HCT116 (cell line): ENCODE data around the gene PCSK9. TPM values are rescaled to one million over a fixed set of nuclear protein-coding genes. Genes with fewer than 3 reads are reported as not detected.

ENCODE experiments used
- ATAC-seq: fragments of 200-7000 bp; cut with Tn5 transposase; 2 replicates; pipeline ENCODE4 v1.9.1; 2020; ENCODE audit warnings: mild to moderate bottlenecking, moderate library complexity
- BruUV-seq: library from RNA; stranded (reverse); fragments of 400-500 nt; replicated peaks from 2 replicates; lab custom pipeline; 2021; lab: Mats Ljungman, UMichigan
- CTCF ChIA-PET: fragments of 300-600 bp; sonication (Branson Sonifier 250); formaldehyde crosslinking; loops from one replicate; lab custom pipeline; 2021; ENCODE audit warnings: antibody characterized with exemption; lab: Charles Lee
- POLR2A ChIA-PET: fragments of 300-600, 350-600 bp; sonication (Branson Sonifier 250); formaldehyde crosslinking; loops from one replicate; lab custom pipeline; 2021; ENCODE audit warnings: antibody characterized with exemption; lab: Charles Lee
- RAD21 ChIA-PET, 2 experiments: fragments of 300-600 bp; sonication (Branson Sonifier 250); formaldehyde crosslinking; loops; one replicate each; lab custom pipeline; 2023; ENCODE audit warnings: low total read pairs in 2 of 2; ENCODE audit not compliant: uncharacterized antibody in 2 of 2, unreplicated experiment in 2 of 2, low non-redundant PET in 1 of 2; lab: Charles Lee
- DNase-seq: peaks from one replicate; pipeline ENCODE4 v3.0.0-alpha.2; 2010; ENCODE audit warnings: low read depth, low spot score
- H2AFZ ChIP-seq: fragments of 200-600 bp; shearing (Covaris generic), sonication (generic); 2 replicates; pipeline ENCODE4 v1.6.1; 2017; ENCODE audit warnings: low read depth, mixed run types, mixed read lengths, antibody characterized with exemption, low read length; ENCODE audit not compliant: poor library complexity, severe bottlenecking
- H3K27ac ChIP-seq: 2 replicates; pipeline ENCODE4 v1.5.1; 2012; ENCODE audit warnings: low read depth, low read length
- H3K27me3 ChIP-seq: fragments of 200-600 bp; sonication (generic); 2 replicates; pipeline ENCODE4 v1.6.1; 2016; ENCODE audit warnings: mixed run types, low read length, mixed read lengths; ENCODE audit not compliant: insufficient read depth
- H3K36me3 ChIP-seq, 2 experiments: fragments of 200-500 bp in 1 of 2; fragments of 200-600 bp in 1 of 2; sonication (Bioruptor generic) in 1 of 2; sonication (generic) in 1 of 2; 2 replicates each; pipeline versions ENCODE4 v1.5.1 to v1.6.1; 2014 to 2016; ENCODE audit warnings: low read length in 2 of 2, inconsistent platforms in 1 of 2, mixed read lengths in 1 of 2, mixed run types in 1 of 2; ENCODE audit not compliant: insufficient read depth in 2 of 2, control insufficient read depth in 1 of 2
- H3K4me1 ChIP-seq, 2 experiments: fragments of 200-600 bp in 1 of 2; sonication (generic) in 1 of 2; 2 replicates each; pipeline versions ENCODE4 v1.5.1 to v1.6.1; 2012 to 2017; ENCODE audit warnings: low read length in 2 of 2, inconsistent platforms in 1 of 2, mild to moderate bottlenecking in 1 of 2, mixed read lengths in 1 of 2, mixed run types in 1 of 2, moderate library complexity in 1 of 2; ENCODE audit not compliant: insufficient read depth in 2 of 2, control insufficient read depth in 1 of 2
- H3K4me2 ChIP-seq: fragments of 200-600 bp; sonication (generic); 2 replicates; pipeline ENCODE4 v1.6.1; 2017; ENCODE audit warnings: mixed run types, low read length, mixed read lengths
- H3K4me3 ChIP-seq, 2 experiments: fragments of 200-600 bp in 1 of 2; sonication (generic) in 1 of 2; replicated peaks in 1 of 2; 2 replicates each; pipeline ENCODE4 v1.5.1; 2011 to 2016; ENCODE audit warnings: low read length in 2 of 2, control low read depth in 1 of 2, low read depth in 1 of 2, mild to moderate bottlenecking in 1 of 2, mixed read lengths in 1 of 2, mixed run types in 1 of 2
- H3K79me2 ChIP-seq: fragments of 200-600 bp; sonication (generic); 2 replicates; pipeline ENCODE4 v1.6.1; 2017; ENCODE audit warnings: mild to moderate bottlenecking, mixed run types, low read length, moderate library complexity, mixed read lengths; ENCODE audit not compliant: insufficient read depth
- H3K9ac ChIP-seq: fragments of 200-600 bp; sonication (generic); 2 replicates; pipeline ENCODE4 v1.6.1; 2016; ENCODE audit warnings: low read length, mixed read lengths
- H3K9me2 ChIP-seq: fragments of 200-600 bp; sonication (generic), shearing (Covaris generic); 2 replicates; pipeline ENCODE4 v1.6.1; 2017; ENCODE audit warnings: mixed run types, mild to moderate bottlenecking, moderate library complexity; ENCODE audit not compliant: insufficient read depth
- H3K9me3 ChIP-seq, 2 experiments: fragments of 200-500 bp in 1 of 2; fragments of 200-600 bp in 1 of 2; sonication (Bioruptor generic) in 1 of 2; sonication (generic) in 1 of 2; 2 replicates each; pipeline ENCODE4 v1.6.1; 2014 to 2017; ENCODE audit warnings: low read length in 2 of 2, mixed read lengths in 2 of 2, inconsistent platforms in 1 of 2, low read depth in 1 of 2, mild to moderate bottlenecking in 1 of 2, mixed run types in 1 of 2, moderate library complexity in 1 of 2; ENCODE audit not compliant: control insufficient read depth in 1 of 2, insufficient read depth in 1 of 2
- H4K20me1 ChIP-seq: fragments of 200-600 bp; sonication (generic), shearing (Covaris generic); 2 replicates; pipeline ENCODE4 v1.6.1; 2017; ENCODE audit warnings: mixed run types, mild to moderate bottlenecking, moderate library complexity; ENCODE audit not compliant: insufficient read depth
- ATF3 ChIP-seq: IDR thresholded peaks from 2 replicates; pipeline ENCODE4 v1.6.1; 2012
- CBX3 ChIP-seq: IDR thresholded peaks from 2 replicates; pipeline ENCODE4 v1.6.1; 2012; ENCODE audit warnings: low read depth
- CTCF ChIP-seq, 3 experiments: fragments of 200-600 bp in 1 of 3; sonication (generic) in 1 of 3; IDR thresholded peaks in 2 of 3; conservative IDR thresholded peaks in 1 of 3; 2 replicates each; pipeline ENCODE4 v1.5.1; 2012 to 2017; ENCODE audit warnings: low read depth in 2 of 3, low read length in 2 of 3, antibody characterized with exemption in 1 of 3, borderline replicate concordance in 1 of 3, control low read depth in 1 of 3, mild to moderate bottlenecking in 1 of 3, mixed read lengths in 1 of 3, mixed run types in 1 of 3, moderate library complexity in 1 of 3; ENCODE audit not compliant: insufficient read depth in 1 of 3
- EGR1 ChIP-seq: IDR thresholded peaks from 2 replicates; pipeline ENCODE4 v1.6.1; 2012; ENCODE audit warnings: low read depth
- EZH2phosphoT487 ChIP-seq: fragments of 200-600 bp; IDR thresholded peaks from 2 replicates; pipeline ENCODE4 v1.6.1; 2018; ENCODE audit warnings: antibody characterized with exemption, borderline replicate concordance
- MAX ChIP-seq: IDR thresholded peaks from 2 replicates; pipeline ENCODE4 v1.6.1; 2012
- POLR2A ChIP-seq: IDR thresholded peaks from 2 replicates; pipeline ENCODE4 v1.7.0; 2011; ENCODE audit warnings: borderline replicate concordance; ENCODE audit not compliant: insufficient read depth, insufficient read length; ENCODE audit errors: extremely low read depth
- POLR2AphosphoS5 ChIP-seq: IDR thresholded peaks from 2 replicates; pipeline ENCODE4 v1.6.1; 2011; ENCODE audit warnings: mild to moderate bottlenecking, low read depth, low read length, moderate library complexity
- RAD21 ChIP-seq: IDR thresholded peaks from 2 replicates; pipeline ENCODE4 v1.6.1; 2012; ENCODE audit warnings: low read depth, mild to moderate bottlenecking
- intact Hi-C: fragments of 100-400 bp; cut with micrococcal nuclease; formaldehyde crosslinking; loops from 2 replicates; pipeline ENCODE4 v1.10.0; 2022
- total RNA-seq: library from RNA; stranded (reverse); gene quantifications from one replicate; pipeline ENCODE4 v1.2.1, GENCODE V29; 2021; ENCODE audit not compliant: unreplicated experiment

The PCSK9 gene
- total RNA-seq, 1 experiment from 2014 or later, result 39.6 TPM

- ChIA-PET RAD21 (interaction anchor here (1.3 to 2.9 kb wide), 6 partner anchors 26 to 51 kb away, joined by 3 to 25 read pairs (median 9); no protein-coding TSS in a partner anchor), POLR2A (no interaction called here), CTCF (interaction anchor here (0.8 to 5.8 kb wide), 8 partner anchors 9 to 53 kb away, joined by 3 to 85 read pairs (median 4); no protein-coding TSS in a partner anchor)
- Histone ChIP-seq H3K9me2 (no peaks in the 10 kb centered on the region), H3K27me3 (no peaks in the 10 kb centered on the region), H3K27ac (no peak overlapping the region), H3K9ac (no peak overlapping the region), H3K79me2 (no peaks in the 10 kb centered on the region), H3K4me3 (no peak overlapping the region), H3K4me1 (peaks cover 0 to 8% of the 10 kb centered on the region in 2 experiments; a peak in 1 of 4 replicates), H3K36me3 (no peaks in the 10 kb centered on the region), H3K4me2 (peak overlapping the region; percentile 38), H2AFZ (peak overlapping the region; percentile 89), H4K20me1 (no peaks in the 10 kb centered on the region), H3K9me3 (no peaks in the 10 kb centered on the region)
- ATAC-seq (peak; percentile 98), DNase-seq (peak; percentile 58)
- no TSS peak for BruUV-seq
- no peak for TF ChIP-seq EZH2phosphoT487
- peak; percentile 99 for TF ChIP-seq RAD21
- TF ChIP-seq POLR2AphosphoS5, result no peak
- no peak for TF ChIP-seq ATF3
- TF ChIP-seq POLR2A, result no peak
- TF ChIP-seq CTCF (IDR thresholded peaks at IDR 0.05 in 2 of 3, conservative IDR thresholded peaks at IDR 0.05 in 1 of 3; ENCODE audit: borderline replicate concordance in 1 of 3, insufficient read depth in 1 of 3, low read depth in 2 of 3, low read length in 2 of 3), result peak; percentile 77 to 97 (median 88)
- TF ChIP-seq MAX, result peak; percentile 86
- peak; percentile 92 for TF ChIP-seq CBX3
- TF ChIP-seq EGR1, result no peak
- intact Hi-C loops, result loop anchor here (1.0 kb wide), 3 partner anchors 46 to 324 kb away; no protein-coding TSS in a partner anchor
These were observed 42.9 kb upstream of the PCSK9 start for GRCh38 chr1:54996359-54996868.
